PC-3 (cell line): ENCODE data around the gene NMRK2. TPM values are rescaled to one million over a fixed set of nuclear protein-coding genes. Genes with fewer than 3 reads are reported as not detected.
A peak's percentile ranks its signal among the peaks of the same experiment; 100 is the strongest.

ENCODE experiments used
- ATAC-seq: fragments of 200-7000 bp; cut with Tn5 transposase; 2 replicates; pipeline ENCODE4 v1.9.1; 2020; ENCODE audit warnings: mild to moderate bottlenecking, moderate library complexity
- BruUV-seq: library from RNA; stranded (reverse); fragments of 400-500 nt; replicated peaks from 2 replicates; lab custom pipeline; 2021; lab: Mats Ljungman, UMichigan
- CTCF ChIA-PET: fragments of 300-600 bp; sonication (Branson Sonifier 250); formaldehyde crosslinking; loops from one replicate; lab custom pipeline; 2022; ENCODE audit warnings: antibody characterized with exemption; lab: Charles Lee
- POLR2A ChIA-PET: fragments of 300-600 bp; sonication (Branson Sonifier 250); formaldehyde crosslinking; loops from one replicate; lab custom pipeline; 2022; ENCODE audit warnings: antibody characterized with exemption; ENCODE audit not compliant: unreplicated experiment; lab: Charles Lee
- DNase-seq: peaks from one replicate; pipeline ENCODE4 v3.0.0-alpha.2; 2015
- H2AFZ ChIP-seq: fragments of 300-600 bp; sonication (generic); 2 replicates; pipeline ENCODE4 v1.6.0; 2016; ENCODE audit warnings: antibody characterized with exemption, low read length
- H3F3A ChIP-seq: fragments of 300-600 bp; sonication (generic); one replicate; pipeline ENCODE4 v1.6.0; 2017; ENCODE audit warnings: antibody characterized with exemption, low read length, control low read depth, mild to moderate bottlenecking; ENCODE audit not compliant: unreplicated experiment
- H3K27ac ChIP-seq: fragments of 300-600 bp; sonication (generic); 2 replicates; pipeline ENCODE4 v1.5.1; 2016; ENCODE audit warnings: mild to moderate bottlenecking, low read length
- H3K27me3 ChIP-seq: fragments of 300-600 bp; sonication (generic); 2 replicates; pipeline ENCODE4 v1.6.1; 2016; ENCODE audit warnings: low read length, mixed read lengths
- H3K36me3 ChIP-seq: fragments of 300-600 bp; sonication (generic); 2 replicates; pipeline ENCODE4 v1.6.1; 2016; ENCODE audit warnings: low read depth, mixed run types, low read length, mixed read lengths
- H3K4me1 ChIP-seq: fragments of 300-600 bp; sonication (generic); 2 replicates; pipeline ENCODE4 v1.5.1; 2016; ENCODE audit warnings: low read length; ENCODE audit not compliant: insufficient read depth
- H3K4me2 ChIP-seq: fragments of 300-600 bp; sonication (generic); 2 replicates; pipeline ENCODE4 v1.6.0; 2016; ENCODE audit warnings: low read length
- H3K4me3 ChIP-seq: fragments of 300-600 bp; sonication (generic); 2 replicates; pipeline ENCODE4 v1.5.1; 2016; ENCODE audit warnings: mild to moderate bottlenecking, low read length, mixed read lengths
- H3K79me2 ChIP-seq: fragments of 300-600 bp; sonication (generic); 2 replicates; pipeline ENCODE4 v1.6.1; 2017; ENCODE audit warnings: low read length, mixed read lengths
- H3K9ac ChIP-seq: fragments of 300-600 bp; sonication (generic); 2 replicates; pipeline ENCODE4 v1.6.0; 2016; ENCODE audit warnings: mild to moderate bottlenecking, low read length
- H3K9me2 ChIP-seq: fragments of 300-600 bp; sonication (generic); replicated peaks from 2 replicates; pipeline ENCODE4 v1.6.1; 2016; ENCODE audit warnings: mixed run types, low read length, mixed read lengths
- H3K9me3 ChIP-seq: fragments of 300-600 bp; sonication (generic); 2 replicates; pipeline ENCODE4 v1.6.1; 2016; ENCODE audit warnings: low read length, mixed read lengths
- H4K20me1 ChIP-seq: fragments of 300-600 bp; sonication (generic); 2 replicates; pipeline ENCODE4 v1.6.1; 2016; ENCODE audit warnings: low read length, mixed read lengths
- EZH2 ChIP-seq: fragments of 300-600 bp; sonication (generic); IDR thresholded peaks from one replicate; pipeline ENCODE4 v1.6.1; 2017; ENCODE audit warnings: antibody characterized with exemption, mild to moderate bottlenecking, low read length; ENCODE audit not compliant: unreplicated experiment
- EZH2phosphoT487 ChIP-seq: fragments of 300-600 bp; sonication (generic); IDR thresholded peaks from 2 replicates; pipeline ENCODE4 v1.6.1; 2018; ENCODE audit warnings: mild to moderate bottlenecking, antibody characterized with exemption, low read length, borderline replicate concordance
- intact Hi-C: fragments of 100-400 bp; cut with micrococcal nuclease; formaldehyde crosslinking; loops from 2 replicates; pipeline ENCODE4 v1.9.0; 2023
- total RNA-seq: library from RNA; depleted of rRNA; stranded (reverse); fragments of >200 nt; gene quantifications from 2 replicates; pipeline ENCODE4 v1.2.3, GENCODE V29; 2014
- TF ChIP-seq, protein P1 (sequence below): fragments of 300-600 bp; sonication (generic); conservative IDR thresholded peaks from 2 replicates; pipeline ENCODE4 v1.5.1; 2017; ENCODE audit warnings: antibody characterized with exemption, low read depth, mild to moderate bottlenecking, low read length

The NMRK2 gene
- total RNA-seq, 1 experiment from 2014 or later = not detected

DNA sequence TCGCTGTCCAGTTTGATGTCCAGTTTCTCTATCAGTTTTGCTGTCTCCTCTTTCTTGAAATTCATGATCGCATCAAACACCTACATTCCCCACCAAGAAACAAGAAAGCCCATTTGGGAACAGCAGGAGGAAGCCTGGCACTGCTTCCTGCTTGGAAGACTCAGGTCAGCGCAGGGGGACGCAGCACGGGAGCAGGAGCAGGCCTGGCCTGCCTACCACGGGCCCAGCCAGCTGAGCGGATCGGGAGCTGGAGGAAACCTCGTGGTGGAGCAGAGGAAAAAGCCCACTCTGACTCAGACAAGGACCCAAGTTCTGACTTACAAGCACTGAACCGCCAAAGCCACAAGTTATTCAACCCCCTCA lies 48.5 kb downstream of the NMRK2 start:
- no peak overlapping the region for H3K9ac ChIP-seq
- POLR2A ChIA-PET = no interaction called here
- CTCF ChIA-PET = no interaction called here
- TF ChIP-seq, protein P1, sequence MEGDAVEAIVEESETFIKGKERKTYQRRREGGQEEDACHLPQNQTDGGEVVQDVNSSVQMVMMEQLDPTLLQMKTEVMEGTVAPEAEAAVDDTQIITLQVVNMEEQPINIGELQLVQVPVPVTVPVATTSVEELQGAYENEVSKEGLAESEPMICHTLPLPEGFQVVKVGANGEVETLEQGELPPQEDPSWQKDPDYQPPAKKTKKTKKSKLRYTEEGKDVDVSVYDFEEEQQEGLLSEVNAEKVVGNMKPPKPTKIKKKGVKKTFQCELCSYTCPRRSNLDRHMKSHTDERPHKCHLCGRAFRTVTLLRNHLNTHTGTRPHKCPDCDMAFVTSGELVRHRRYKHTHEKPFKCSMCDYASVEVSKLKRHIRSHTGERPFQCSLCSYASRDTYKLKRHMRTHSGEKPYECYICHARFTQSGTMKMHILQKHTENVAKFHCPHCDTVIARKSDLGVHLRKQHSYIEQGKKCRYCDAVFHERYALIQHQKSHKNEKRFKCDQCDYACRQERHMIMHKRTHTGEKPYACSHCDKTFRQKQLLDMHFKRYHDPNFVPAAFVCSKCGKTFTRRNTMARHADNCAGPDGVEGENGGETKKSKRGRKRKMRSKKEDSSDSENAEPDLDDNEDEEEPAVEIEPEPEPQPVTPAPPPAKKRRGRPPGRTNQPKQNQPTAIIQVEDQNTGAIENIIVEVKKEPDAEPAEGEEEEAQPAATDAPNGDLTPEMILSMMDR = no peak
- TF ChIP-seq EZH2phosphoT487 (no peak), EZH2 (no peak)
- no TSS peak for BruUV-seq
- intact Hi-C loops = no loop called here
- peaks cover 83% of the 10 kb centered on the region for H4K20me1 ChIP-seq
- H3K9me2 ChIP-seq = no peaks in the 10 kb centered on the region
- peaks cover 81% of the 10 kb centered on the region for H3K36me3 ChIP-seq
- H3K27ac ChIP-seq = no peak overlapping the region
- H3K4me1 ChIP-seq = peaks cover 17% of the 10 kb centered on the region
- H3K4me3 ChIP-seq = no peak overlapping the region
- H3F3A ChIP-seq = peaks cover under 1% of the 10 kb centered on the region
- H3K9me3 ChIP-seq = no peaks in the 10 kb centered on the region
- H2AFZ ChIP-seq = no peak overlapping the region
- peaks cover 70% of the 10 kb centered on the region for H3K79me2 ChIP-seq
- ATAC-seq (no peak), DNase-seq (no peak)
- no peak overlapping the region for H3K4me2 ChIP-seq
- H3K27me3 ChIP-seq = no peaks in the 10 kb centered on the region

DNA sequence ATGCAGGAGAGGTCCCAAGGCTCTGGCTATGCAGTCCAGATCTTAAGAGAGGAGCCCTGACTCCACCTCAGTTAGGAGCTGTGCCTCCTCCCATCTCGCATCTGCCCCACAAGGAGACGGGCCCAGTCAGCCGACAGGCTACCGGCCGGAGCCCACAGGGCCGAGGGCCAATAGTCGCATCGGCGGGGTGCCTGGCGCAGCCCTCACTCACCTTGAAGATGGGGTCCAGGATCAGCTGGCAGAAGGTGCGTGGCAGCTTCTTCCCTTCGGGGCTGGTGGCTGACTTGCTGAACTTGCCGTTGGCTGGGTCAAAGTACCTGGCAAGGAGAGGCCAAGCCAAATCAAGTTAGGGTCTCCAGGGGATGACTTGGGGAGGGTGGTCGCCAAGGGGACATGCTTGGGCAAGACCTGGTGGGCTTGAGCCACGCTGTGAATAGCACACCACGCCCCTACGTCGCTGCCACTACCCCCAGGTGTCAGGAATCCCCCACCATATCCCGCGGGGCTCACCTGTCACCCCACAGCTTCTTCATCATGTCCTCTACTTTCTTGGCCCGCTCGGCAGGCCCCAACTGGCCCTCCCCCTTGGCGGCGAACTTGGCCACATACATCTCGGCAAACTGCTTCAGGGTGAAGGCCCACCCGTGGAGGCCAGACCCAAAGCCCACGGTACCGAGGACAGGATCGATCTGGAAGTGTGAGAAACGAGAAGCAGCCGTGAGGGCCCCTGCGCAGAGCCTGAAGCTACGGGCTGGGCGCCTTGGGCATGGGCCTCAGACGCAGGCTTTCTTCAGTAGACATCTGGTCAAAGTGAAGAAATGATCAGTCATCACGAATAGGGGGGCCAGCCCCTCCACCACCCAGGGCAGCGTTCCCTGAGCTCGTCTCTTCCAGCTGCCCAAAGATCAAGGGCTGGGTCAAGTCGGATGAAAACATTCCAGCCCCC lies 49.1 kb downstream of the NMRK2 start:
- TF ChIP-seq EZH2 (no peak), EZH2phosphoT487 (no peak)
- TF ChIP-seq, protein P1 = no peak
- POLR2A ChIA-PET = no interaction called here
- peaks cover 75% of the 10 kb centered on the region for H3K36me3 ChIP-seq
- no peak for ATAC-seq
- H3K4me1 ChIP-seq = peaks cover 20% of the 10 kb centered on the region
- DNase-seq = no peak
- peak overlapping the region; percentile 99; the same call in 1 of the 2 replicates for H3K4me2 ChIP-seq
- no peak overlapping the region for H3K27ac ChIP-seq
- no peak overlapping the region for H3K9ac ChIP-seq
- H3K9me2 ChIP-seq = no peaks in the 10 kb centered on the region
- intact Hi-C loops = no loop called here
- CTCF ChIA-PET = interaction anchor here (0.7 kb wide), 1 partner anchor 396 kb away, joined by 3 read pairs; no protein-coding TSS in a partner anchor
- H2AFZ ChIP-seq = no peak overlapping the region
- no peaks in the 10 kb centered on the region for H3K9me3 ChIP-seq
- peaks cover 77% of the 10 kb centered on the region for H4K20me1 ChIP-seq
- H3K79me2 ChIP-seq = peaks cover 70% of the 10 kb centered on the region
- no TSS peak for BruUV-seq
- H3K27me3 ChIP-seq = no peaks in the 10 kb centered on the region
- peaks cover 4% of the 10 kb centered on the region for H3F3A ChIP-seq
- H3K4me3 ChIP-seq = no peak overlapping the region
